Measurements from ENCODE around the gene ZNF574.

Gene ZNF574

DNA sequence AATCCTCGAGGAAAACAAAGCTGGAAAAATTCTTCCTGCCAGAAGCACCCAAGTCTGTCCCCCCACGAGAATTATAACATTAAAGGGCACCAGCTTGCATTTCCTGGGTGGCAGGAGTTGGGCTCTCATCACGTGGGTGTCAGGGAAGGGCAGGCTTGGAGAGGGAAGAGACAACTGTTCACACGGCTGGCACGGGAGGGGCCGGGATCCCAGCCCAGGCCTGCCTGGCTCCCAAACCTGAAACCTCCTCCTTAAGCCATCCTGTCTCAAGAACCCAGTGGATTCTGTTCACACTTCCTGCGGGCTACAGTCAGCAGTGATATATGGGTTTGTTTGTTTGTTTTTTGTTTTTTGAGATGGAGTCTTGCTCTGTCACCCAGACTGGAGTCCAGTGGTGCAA lies 18.1 kb upstream of the ZNF574 start:
- DNase-seq, result no peak

DNA sequence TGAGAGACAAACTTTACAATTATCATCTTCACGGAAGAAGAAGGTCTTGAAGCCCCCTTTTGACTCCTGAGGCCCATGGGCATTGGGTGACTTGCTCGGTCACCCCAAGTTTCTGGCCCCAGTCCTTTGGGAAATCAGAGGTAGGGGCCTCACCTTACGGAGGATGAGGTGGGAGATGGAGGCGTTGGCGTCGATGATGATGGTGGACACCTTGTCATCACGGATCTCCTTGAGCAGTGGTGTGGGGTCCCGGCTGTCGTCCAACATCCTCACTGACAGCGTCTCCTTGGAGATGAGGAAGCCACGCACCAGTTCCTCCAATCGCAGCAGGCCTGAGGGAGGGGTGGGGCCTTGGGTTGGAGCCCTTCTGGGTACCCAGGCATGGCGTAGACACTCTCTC lies 16.8 kb upstream of the ZNF574 start:
- no peak for DNase-seq

DNA sequence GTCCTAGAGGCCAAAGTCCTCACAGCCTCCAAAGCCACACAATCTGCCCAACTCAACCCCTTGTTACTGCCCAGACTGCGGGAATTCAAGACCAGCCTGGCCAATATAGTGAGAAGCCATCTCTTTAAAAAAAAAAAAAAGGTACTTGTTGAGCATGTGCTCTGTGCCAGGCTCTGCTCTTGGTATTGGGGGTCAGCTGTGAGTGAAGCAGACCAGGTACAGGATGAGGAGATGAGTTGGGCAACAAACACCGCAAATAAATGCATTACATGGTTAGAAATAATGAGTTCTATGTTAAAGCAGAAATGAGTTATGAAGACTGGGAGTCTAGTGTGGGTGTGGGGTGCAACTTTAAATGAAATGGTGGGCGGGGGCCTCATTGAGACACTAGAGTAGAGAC lies 15.8 kb upstream of the ZNF574 start:
- no peak for DNase-seq

DNA sequence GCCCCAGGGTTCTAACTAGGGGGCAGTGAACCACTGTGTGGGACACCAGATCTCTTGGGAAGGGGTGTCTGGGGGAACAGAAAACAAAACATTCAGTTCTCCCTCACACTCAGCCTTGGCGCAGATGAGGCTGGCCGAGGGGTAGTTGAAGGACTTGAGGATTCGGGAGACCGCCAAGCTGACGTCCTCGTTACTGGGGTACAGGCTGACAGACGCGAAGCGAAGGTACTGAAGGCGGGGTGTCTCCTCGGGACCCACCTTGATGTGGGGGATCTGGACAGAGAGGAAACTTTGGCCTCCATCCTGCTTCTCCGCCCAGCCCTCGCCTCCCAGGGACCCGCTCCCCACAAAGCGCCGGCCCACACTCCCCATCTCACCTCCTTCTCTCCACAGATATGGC lies 13.6 kb upstream of the ZNF574 start:
- no peak for DNase-seq

DNA sequence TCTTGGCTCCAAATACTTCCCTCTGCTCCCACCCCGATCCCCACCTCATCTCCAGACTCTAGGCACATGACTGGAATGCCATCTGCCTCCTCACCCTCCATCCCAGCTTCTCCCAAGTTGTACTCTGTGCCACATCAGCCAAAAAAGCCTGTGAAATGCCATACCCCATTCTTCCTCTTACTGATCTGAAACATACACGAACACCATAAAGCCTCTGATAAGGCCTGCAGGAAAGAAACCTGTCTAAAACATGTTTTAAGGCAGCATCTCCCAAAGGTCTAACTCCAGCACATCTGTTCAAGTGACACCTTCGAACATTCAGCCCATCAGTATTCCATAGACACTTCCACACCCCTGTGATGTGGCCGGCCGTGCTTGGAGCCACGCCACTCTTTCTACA lies 11.5 kb upstream of the ZNF574 start:
- no peak for DNase-seq

DNA sequence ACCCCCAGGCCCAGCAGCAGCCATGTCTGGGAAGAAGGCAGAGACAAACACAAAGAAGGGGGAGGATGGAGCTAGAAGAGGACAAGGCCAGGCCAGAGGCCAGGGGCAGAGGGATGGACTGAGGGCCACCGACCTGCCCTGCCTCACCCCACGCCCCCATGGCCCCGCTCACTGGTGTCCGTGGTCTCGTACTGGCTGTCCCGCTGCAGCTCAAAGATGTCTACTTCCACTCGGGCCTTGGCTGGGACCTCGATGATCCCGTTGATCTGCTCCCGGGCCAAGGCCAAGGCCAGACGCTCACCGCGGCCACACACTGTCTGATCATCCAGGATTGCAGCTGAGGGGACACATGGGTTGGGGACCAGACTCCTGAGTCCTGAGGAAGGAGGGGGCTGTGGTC lies 10.9 kb upstream of the ZNF574 start:
- no peak for DNase-seq

DNA sequence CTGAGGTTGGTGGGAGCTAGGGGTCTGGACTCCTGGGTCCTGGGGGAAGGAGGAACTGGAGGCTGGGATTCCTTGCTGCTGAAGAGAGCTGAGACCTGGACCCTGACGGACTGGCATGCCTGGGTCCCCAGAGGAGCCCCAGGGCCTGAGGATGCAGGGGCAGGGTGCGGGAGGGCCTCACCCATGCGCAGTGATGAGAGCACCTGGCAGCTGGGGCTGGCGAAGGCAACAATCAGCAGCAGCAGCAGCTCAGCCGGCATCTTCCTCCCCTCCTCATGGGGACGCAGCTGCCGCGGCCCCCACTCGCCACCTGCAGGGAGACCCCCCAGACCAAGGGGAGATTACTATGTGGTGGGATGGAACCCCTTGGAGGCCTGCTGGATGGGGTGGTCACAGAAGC lies 10.5 kb upstream of the ZNF574 start:
- DNase-seq, result no peak

DNA sequence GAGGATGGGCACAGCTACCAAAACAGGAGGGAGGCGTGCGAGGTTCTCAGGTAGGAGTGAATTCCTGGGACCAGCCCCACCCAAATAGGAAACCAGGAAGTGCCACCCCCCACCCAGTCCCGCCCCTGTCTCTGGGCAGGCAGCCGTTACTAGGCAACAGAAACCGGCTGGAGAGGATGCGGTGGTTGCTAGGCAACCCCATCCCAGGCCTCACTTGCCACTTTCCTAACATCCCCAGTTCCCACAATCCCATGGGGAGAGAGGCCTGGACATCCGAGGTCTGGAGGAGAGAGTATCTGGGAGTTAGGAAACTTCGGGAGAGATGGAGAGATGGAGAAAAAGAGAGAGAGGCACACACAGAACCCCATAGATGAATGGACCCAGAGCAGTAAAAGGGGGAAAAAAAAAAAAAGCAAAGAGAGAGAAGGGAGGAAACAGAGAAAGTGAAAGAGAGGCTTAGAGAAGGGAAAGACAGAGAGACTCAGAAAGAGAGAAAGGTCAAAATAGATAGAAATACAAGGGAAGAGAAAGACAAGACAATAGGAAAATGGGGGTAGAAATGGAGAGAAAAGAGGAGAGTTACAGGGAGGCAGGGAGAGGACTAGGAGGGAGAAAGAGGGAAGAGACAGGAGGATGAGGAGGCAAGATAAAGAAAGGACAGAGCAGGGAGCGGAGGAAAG lies 9.8 kb upstream of the ZNF574 start:
- DNase-seq, result peak; percentile 16

DNA sequence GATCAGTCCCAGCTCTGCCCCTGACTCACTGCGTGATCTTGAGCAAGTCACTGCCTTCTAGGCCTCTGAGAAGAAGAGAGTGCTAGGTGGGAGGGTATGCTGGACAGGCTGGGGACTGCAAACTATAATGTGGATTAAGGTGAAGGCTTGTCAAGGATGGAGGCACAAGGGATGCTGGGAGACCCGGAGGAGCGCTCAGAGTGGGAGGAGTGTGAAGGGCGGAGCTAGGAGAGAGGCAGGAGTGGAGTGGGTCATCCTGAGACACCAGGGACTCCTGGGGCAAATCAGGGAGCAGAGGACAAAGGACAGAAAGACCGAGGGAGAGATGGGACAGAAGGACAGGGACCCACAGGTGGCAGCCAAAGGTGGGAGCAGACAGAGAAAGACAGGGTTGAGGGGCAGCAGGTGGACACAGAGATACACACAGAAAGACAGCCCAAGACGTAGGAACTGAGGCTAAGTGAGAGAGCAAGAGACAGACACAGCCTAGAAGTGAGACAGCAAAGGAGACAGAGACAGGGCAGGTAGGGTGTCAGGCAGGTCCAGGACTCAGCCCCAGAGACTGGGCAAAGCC lies 8.6 kb upstream of the ZNF574 start:
- DNase-seq, result no peak

DNA sequence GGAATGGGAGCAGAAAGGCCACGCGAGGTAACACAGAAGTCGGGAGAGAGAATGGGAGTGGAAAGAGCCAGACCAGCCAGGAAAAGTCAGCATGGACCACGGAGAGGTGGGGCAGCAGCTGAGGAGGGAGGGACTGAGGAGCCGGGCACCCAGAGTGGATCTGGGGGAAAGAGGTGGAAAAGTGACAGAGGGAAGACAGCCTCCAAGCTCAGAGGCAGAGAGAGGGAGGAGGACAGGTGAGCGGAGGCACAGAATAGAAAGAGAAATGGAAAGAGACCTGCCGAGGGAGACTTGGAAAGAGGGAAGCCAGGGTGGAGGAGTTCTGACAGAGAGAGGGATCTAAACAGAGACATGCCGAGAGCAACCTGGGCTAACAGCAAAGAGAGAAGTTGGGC lies 7.6 kb upstream of the ZNF574 start:
- DNase-seq, result no peak

DNA sequence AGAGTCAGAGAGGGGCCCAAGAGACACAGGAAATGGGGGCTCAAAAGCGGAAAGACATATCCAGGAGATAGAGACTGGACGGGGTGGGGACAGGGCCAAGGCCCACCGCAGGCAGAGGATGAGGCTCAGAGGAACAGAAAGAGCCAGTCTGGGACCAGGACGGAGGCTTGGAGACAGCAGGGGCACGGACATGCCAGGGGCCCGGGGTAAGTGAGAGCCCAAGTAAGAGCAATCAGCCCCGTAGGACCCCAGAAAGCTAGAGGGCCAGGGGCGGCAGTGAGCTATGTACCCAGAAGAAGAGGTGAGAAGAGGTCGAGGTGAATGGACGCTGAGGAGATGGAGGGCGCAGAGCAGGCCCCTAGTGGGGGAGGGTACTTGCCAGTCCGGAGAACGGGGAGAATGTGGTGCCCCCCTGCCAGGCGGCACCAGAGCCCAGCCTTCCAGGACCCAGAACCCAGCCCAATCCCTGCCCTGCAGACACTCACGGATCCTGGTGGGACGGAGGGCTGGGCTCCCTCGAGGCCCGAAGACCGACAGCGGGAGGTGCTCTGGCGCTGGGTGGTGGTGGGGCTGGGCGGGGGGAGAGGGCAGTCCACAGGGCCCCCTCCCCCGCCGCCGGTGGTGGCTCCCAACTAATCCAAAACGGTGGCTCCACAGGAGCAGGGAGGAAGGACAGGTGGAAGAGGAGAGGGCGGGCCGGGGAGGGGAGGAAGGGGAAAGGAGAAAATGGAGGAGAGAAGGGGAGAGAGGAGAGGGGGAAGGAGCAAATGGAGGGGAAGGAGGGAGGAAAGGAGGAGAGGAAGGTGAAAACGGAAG lies 7.0 kb upstream of the ZNF574 start:
- no peak for DNase-seq

DNA sequence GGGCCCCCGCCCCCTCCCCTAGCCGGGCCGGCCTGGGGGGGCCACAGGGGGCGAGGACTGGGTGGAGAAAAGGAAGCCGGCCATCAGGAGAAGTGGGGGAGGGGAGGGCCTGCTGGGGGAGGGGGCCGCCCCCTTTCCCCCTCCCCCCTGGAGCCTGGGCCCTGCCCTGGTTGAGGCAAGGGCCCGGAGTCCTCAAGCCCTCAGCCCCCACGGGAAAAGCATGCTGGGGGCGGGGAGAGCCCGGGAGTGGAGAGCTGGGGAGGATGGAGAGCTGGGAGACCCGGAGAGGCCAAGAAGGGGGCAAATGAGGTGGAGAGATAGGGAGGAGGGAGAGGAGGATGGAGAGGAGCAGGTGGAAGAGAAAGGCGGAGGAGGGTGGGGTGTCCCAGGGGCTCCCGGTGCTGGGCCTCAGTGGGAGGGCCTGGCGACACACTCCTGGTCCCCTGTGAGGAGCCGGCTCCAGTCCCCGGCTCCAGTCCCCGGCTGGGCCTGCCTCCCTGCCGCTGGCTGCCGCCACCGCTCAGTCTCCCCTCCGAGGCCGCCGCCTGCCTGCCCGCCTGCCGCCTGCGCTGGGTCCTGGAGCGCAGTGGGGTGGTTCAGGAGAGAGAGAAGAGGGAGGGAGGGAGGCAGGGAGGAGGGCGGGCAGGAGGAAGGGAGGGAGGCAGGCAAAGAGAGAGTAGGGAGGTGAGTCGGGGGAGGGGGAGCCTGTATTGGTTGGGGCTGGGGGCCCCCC lies 6.2 kb upstream of the ZNF574 start, which contains the start of gene GRIK5:
Gene GRIK5 (minus strand): TSS at position 588 of the 733 bp plus-strand sequence. CDS start 4,436 bp downstream, outside the sequence.
- DNase-seq, result no peak

DNA sequence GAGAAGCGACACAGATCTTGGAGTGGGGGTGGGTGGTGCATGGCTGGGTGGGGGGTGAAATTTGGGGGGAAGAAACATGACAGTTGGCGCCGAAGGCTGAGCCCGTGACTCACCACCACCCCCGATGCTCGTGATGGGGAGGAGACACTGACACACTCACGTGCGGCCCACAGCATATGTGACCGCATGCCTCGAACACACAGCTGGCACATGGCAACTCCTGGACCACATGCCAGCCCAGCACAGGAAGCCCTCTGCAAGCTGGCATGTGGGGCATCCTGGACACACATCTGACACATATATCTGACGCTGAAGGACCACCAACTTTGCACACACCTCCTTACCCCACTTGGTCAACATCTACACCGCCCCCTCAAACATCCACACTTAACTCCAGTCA lies 4.7 kb upstream of the ZNF574 start:
- DNase-seq, result no peak

DNA sequence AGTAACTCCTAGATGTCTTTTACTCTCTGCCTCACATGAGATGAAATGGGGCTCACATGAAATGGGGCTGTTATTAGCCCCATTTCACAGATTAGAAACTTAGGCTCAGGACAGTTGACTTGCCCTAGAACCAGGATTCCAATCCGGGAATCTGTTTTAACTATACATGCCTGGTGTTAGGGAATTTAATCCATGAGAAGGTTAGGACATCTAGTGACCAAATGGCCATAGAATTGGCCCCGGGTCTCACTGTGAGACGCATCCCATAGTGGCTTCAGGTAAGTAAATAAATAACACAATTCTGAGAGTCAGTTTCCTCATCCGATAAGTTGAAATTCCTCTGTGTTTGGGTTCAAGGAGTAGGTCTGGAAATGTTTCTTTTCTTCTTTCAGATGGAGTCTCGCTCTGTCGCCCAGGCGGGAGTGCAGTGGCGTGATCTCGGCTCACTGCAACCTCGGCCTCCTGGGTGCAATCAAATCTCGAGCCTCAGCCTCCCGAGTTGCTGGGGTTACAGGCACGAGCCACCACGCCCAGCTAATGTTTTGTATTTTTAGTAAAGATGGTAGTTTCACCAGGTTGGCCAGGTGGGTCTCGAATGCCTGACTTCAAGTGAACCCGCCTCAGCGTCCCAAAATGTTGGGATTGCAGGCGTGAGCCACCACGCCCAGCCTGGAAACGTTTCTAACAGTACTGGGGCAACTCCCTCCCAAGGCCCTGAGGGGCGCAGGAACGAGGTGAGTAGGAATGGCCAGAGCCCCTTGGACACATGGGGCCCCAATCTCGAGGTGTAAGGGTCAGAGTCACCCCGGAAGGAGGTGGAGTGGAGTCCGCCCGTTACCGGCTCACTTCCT lies 1.2 kb upstream of the ZNF574 start:
- no peak for DNase-seq

DNA sequence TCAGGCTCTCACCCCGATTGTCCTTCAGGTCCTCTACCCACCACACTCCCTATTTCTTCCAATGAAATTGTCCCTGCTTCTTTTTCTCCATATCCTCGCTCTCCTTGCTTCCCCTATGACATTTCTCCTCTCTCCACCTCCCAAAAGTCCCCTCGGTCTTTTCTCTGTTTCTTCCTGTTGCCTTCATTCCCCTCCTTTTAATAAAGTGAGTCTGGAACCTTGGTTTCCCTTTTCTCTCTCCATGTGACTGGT lies 676 bp upstream of the ZNF574 start:
- DNase-seq, result no peak

DNA sequence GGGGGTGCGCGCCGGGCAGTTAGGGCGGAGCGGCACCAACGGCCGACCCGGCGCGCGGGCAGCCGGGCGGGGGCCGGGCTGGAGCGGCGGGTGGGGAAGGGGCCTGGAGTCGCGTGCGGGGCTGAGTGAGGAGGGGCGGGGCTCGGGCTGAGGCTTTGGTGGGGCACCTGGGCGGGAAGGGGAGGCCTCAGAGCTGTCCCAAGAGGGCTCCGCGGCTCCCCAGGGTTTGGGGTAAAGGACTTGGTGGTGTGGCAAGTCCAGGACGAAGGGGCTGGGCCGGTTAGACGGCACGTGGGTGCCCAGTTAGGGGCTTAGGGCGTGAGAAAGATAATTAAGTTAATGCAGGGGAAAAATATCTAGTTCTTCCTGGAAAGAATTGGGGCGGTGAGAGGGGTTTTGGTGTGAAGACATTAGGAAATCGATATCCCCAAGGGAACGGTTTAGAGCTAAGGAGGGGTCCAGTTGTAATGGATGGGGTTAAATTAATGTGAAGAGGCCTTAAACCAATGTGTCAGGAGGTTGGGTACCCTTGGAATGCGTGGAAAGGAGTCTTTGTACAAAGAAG lies 496 bp downstream of the ZNF574 start:
- DNase-seq, result no peak

DNA sequence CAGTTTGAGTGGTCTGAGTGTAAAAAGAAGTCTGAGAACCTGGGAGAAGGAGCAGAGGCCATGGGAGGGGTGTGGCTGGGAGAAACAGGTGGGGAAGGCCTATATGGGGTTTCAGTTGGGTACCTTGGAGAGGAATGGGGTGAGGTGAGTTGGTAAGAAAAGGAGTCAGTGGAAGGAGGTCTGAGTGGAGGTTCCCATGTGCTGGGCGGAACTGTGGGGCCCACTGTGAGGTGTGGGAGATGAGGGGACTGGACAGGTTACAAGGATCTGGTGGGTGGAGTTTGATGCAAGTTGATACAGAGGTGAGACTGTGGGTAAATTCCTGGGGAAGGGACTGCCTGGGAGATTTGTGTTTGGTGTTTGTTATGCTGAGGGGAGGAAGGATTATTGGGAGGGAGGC lies 2.1 kb downstream of the ZNF574 start:
- no peak for DNase-seq

DNA sequence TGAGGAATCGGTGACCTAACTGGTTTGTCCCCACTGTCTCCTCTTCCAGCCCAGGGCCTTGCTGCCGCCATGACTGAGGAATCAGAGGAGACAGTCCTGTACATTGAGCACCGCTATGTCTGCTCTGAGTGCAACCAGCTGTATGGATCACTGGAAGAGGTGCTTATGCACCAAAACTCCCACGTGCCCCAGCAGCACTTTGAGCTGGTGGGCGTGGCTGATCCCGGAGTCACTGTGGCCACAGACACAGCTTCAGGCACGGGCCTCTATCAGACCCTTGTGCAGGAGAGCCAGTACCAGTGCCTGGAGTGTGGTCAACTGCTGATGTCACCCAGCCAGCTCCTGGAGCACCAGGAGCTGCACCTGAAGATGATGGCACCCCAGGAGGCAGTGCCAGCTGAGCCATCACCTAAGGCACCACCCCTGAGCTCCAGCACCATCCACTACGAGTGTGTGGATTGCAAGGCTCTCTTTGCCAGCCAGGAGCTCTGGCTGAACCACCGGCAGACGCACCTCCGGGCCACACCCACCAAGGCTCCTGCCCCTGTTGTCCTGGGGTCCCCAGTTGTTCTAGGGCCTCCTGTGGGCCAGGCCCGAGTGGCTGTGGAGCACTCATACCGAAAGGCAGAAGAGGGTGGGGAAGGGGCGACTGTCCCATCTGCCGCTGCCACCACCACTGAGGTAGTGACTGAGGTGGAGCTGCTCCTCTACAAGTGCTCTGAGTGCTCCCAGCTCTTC lies 2.7 kb downstream of the ZNF574 start:
- DNase-seq, result no peak

DNA sequence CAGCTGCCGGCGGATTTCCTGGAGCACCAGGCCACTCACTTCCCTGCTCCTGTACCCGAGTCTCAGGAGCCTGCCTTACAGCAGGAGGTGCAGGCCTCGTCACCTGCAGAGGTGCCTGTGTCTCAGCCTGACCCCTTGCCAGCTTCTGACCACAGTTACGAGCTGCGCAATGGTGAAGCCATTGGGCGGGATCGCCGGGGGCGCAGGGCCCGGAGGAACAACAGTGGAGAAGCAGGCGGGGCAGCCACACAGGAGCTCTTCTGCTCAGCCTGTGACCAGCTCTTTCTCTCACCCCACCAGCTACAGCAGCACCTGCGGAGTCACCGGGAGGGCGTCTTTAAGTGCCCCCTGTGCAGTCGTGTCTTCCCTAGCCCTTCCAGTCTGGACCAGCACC lies 3.3 kb downstream of the ZNF574 start:
- DNase-seq, result no peak

DNA sequence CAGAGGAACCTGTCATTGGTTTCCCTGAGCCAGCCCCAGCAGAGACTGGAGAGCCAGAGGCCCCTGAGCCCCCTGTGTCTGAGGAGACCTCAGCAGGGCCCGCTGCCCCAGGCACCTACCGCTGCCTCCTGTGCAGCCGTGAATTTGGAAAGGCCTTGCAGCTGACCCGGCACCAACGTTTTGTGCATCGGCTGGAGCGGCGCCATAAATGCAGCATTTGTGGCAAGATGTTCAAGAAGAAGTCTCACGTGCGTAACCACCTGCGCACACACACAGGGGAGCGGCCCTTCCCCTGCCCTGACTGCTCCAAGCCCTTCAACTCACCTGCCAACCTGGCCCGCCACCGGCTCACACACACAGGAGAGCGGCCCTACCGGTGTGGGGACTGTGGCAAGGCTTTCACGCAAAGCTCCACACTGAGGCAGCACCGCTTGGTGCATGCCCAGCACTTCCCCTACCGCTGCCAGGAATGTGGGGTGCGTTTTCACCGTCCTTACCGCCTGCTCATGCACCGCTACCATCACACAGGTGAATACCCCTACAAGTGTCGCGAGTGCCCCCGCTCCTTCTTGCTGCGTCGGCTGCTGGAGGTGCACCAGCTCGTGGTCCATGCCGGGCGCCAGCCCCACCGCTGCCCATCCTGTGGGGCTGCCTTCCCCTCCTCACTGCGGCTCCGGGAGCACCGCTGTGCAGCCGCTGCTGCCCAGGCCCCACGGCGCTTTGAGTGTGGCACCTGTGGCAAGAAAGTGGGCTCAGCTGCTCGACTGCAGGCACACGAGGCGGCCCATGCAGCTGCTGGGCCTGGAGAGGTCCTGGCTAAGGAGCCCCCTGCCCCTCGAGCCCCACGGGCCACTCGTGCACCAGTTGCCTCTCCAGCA lies 4.2 kb downstream of the ZNF574 start:
- no peak for DNase-seq

Measured in fibroblast of upper back skin (primary cell).